Inferior parietal cortex (tissue), 1 donor: ENCODE results near the gene IL17RE.
"Not testable (repeated sequence)": the region's sequence is repeated elsewhere in the genome, so short reads cannot be mapped to it uniquely, and the experiment has no call there.

Source experiments
- DNase-seq: peaks from one replicate; pipeline ENCODE4 v3.0.0-alpha.2; 2016; ENCODE audit errors: extremely low spot score

IL17RE gene

DNA sequence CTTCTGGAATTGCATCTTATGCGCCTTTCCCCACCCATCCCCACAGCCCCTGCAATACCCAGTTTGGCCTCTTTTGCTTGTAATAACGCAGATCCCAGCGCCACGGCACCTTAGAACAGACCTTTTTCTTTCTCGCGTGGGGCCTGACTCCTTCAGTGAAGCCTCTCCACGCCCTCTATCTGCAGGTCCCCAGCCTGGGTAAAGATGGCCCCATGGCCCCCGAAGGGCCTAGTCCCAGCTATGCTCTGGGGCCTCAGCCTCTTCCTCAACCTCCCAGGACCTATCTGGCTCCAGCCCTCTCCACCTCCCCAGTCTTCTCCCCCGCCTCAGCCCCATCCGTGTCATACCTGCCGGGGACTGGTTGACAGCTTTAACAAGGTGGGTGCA is 31.6 kb downstream of the IL17RE start:
- no peak for DNase-seq

GRCh38 chr3:9934993-9935392 is 32.3 kb downstream of the IL17RE start:
- no peak for DNase-seq

- DNase-seq: no peak
These were observed 33.4 kb downstream of the IL17RE start for GRCh38 chr3:9935966-9936510.

GRCh38 chr3:9937486-9938238 is 35.0 kb downstream of the IL17RE start:
- DNase-seq: no peak

GRCh38 chr3:9938966-9939365 is 36.3 kb downstream of the IL17RE start:
- DNase-seq: no peak

- DNase-seq: not testable (repeated sequence)
These were observed 37.3 kb downstream of the IL17RE start for GRCh38 chr3:9939906-9940305.

GRCh38 chr3:9940746-9941145 is 38.1 kb downstream of the IL17RE start:
- no peak for DNase-seq

GRCh38 chr3:9942164-9942563 is 39.5 kb downstream of the IL17RE start:
- DNase-seq: no peak

DNA sequence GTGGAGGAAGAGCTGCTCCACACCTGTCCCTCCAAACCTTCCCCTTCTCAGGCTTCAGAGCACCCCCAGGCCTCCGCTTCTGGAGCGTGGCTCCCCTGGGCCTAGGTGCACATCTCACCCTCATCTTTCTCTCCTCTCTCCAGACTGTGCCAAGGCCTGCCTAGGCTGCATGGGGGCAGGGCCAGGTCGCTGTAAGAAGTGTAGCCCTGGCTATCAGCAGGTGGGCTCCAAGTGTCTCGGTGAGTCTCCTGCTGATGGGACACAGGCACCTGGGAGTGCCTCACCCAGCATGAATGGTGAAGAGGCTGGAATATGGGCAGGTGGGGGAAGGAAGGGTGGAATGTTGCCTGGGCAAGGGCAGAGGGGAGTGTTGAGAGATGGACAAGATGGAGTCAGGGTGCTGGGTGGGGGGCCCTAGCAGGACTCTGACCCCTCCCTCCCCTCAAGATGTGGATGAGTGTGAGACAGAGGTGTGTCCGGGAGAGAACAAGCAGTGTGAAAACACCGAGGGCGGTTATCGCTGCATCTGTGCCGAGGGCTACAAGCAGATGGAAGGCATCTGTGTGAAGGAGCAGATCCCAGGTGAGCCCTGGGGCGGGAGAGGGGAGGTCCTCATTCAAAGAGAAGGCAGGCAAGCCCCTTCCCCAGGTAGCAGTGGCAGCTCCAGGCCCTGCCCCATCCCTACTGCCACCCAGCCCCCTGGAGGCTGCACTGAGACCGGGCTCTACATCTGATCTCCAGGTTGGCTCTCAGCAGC is 40.5 kb downstream of the IL17RE start:
- DNase-seq: no peak

DNA sequence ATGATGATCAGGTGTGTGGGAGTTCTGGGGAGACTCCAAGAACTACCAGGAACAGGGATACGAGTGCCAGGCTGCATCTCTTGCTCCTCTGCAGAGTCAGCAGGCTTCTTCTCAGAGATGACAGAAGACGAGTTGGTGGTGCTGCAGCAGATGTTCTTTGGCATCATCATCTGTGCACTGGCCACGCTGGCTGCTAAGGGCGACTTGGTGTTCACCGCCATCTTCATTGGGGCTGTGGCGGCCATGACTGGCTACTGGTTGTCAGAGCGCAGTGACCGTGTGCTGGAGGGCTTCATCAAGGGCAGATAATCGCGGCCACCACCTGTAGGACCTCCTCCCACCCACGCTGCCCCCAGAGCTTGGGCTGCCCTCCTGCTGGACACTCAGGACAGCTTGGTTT is 41.6 kb downstream of the IL17RE start:
- peak; percentile 42 for DNase-seq

DNA sequence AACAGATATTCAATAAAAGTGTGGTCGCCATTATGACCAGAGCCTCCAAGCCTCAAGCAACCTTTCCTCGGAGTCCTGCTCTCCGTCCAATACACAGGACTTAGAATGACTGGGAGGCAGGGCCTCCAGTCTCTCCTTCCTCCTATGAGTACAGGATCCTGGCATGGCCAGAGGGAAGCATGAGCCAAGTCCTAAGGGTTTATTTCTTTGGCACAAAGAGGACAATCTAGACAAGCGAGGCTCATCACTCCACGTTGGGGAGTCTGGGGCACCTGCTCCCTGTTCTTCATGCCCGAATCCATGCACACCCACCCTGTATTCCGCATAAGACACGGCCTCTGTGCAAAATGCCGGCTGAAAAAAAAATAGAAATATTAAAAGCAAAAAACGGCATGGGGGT is 42.7 kb downstream of the IL17RE start:
- DNase-seq: no peak

GRCh38 chr3:9946112-9947024 is 43.7 kb downstream of the IL17RE start:
- DNase-seq: peak; percentile 74

- DNase-seq: peak; percentile 40
These were observed 44.7 kb downstream of the IL17RE start for GRCh38 chr3:9947025-9947995.

- DNase-seq: no peak
These were observed 45.9 kb downstream of the IL17RE start for GRCh38 chr3:9948586-9948985.

GRCh38 chr3:9949115-9949514 is 46.5 kb downstream of the IL17RE start:
- DNase-seq: no peak

DNA sequence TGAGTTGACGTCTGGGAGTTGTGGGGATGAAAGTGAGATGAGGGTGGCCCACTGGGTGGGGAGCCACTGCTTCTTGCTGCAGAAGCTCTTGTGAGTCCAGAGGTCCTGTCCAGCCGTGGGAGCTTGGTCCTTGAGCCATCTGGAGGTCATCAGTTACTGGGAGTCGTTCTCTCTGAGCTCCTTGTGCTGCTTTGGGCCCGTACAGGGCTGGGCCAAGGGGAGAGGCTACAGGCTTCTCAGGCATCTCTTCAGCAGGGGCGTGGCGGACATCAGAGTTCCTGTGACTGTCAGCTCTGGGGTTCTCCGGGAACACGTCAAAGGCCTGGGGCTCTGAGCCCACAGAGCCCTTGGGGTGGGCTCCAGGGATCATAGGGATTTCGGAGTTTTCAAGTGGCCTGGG is 47.0 kb downstream of the IL17RE start:
- DNase-seq: no peak

GRCh38 chr3:9951126-9951525 is 48.5 kb downstream of the IL17RE start:
- DNase-seq: no peak

GRCh38 chr3:9951598-9951961 is 48.9 kb downstream of the IL17RE start:
- DNase-seq: no peak

DNA sequence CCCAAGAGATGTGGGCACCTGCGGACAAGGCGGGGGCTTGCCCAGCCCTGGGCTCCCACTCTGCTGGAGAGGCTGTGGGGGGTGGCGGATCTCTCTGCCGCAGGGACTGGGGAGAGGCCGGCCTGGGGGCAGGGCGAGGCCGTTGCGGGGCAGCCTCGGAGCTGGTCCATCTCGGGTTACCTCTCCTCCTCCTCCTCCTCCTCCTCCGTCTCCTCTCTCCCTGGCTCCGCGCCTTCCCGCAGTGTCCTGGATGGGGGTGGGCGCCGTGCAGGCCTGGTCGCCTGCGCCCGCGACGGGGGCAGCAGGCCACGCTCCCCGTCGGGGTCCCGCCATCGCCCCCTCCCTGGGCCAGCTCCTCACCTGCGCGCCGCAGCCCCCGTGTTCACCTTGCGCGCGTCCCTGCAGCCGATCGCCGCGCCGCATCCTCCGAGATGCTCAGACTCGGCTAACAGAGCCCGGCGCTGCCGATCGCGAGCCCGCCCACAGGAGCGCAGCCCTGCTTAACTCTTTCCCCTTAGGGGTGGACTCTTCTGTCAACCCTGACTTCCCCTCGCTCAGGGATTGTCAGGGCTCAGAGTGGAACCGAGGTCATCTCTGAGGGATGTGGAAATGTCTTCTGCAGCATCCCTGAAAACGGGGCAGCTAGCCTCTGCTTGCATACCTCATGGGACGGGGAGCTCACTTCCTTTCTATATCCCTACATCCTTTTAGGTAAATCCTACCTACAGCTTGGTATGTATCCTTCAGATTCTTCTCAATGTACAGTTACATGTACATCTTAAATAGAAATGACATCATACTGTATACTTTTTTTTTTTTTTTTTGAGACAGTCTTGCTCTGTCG is 49.5 kb downstream of the IL17RE start, which contains the start of gene PRRT3:
PRRT3 (minus strand) TSS at position 447 of the 844 bp plus-strand sequence. CDS start 2,293 bp downstream, outside the sequence.
- no peak for DNase-seq

GRCh38 chr3:9955067-9955502 is 52.4 kb downstream of the IL17RE start:
- no peak for DNase-seq
